ENCODE measurements around the gene IL12RB2. TPM values are rescaled to one million over a fixed set of nuclear protein-coding genes. Genes with fewer than 3 reads are reported as not detected.

Gene IL12RB2
- total RNA-seq, 1 donor from 2014 or later: 1.3 TPM

- Histone ChIP-seq H3K27me3 (ENCODE audit: low read depth) (no peaks in the 10 kb centered on the region), H3K4me1 (no peaks in the 10 kb centered on the region), H3K4me3 (no peak overlapping the region), H3K27ac (no peak overlapping the region), H3K9me3 (no peaks in the 10 kb centered on the region), H3K36me3 (no peaks in the 10 kb centered on the region)
- ATAC-seq: no peak
- no peak for DNase-seq
- TF ChIP-seq, protein P1, sequence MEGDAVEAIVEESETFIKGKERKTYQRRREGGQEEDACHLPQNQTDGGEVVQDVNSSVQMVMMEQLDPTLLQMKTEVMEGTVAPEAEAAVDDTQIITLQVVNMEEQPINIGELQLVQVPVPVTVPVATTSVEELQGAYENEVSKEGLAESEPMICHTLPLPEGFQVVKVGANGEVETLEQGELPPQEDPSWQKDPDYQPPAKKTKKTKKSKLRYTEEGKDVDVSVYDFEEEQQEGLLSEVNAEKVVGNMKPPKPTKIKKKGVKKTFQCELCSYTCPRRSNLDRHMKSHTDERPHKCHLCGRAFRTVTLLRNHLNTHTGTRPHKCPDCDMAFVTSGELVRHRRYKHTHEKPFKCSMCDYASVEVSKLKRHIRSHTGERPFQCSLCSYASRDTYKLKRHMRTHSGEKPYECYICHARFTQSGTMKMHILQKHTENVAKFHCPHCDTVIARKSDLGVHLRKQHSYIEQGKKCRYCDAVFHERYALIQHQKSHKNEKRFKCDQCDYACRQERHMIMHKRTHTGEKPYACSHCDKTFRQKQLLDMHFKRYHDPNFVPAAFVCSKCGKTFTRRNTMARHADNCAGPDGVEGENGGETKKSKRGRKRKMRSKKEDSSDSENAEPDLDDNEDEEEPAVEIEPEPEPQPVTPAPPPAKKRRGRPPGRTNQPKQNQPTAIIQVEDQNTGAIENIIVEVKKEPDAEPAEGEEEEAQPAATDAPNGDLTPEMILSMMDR (IDR thresholded peaks at IDR 0.05): no peak
- intact Hi-C loops (cut with DNase I): no loop called here
Observed at GRCh38 chr1:67299296-67299695, 8.4 kb upstream of the IL12RB2 start.

- DNase-seq (no peak), ATAC-seq (no peak)
- TF ChIP-seq, protein P1 (IDR thresholded peaks at IDR 0.05): no peak
- intact Hi-C loops (cut with DNase I): no loop called here
- no peaks in the 10 kb centered on the region for H3K4me1 ChIP-seq
- no peaks in the 10 kb centered on the region for H3K36me3 ChIP-seq
- H3K4me3 ChIP-seq: no peak overlapping the region
- no peaks in the 10 kb centered on the region for H3K9me3 ChIP-seq
- H3K27me3 ChIP-seq (ENCODE audit: low read depth): no peaks in the 10 kb centered on the region
- H3K27ac ChIP-seq: no peak overlapping the region
Observed at GRCh38 chr1:67300561-67300960, 7.1 kb upstream of the IL12RB2 start.

- Histone ChIP-seq H3K4me3 (no peak overlapping the region), H3K9me3 (no peaks in the 10 kb centered on the region), H3K27ac (no peak overlapping the region), H3K4me1 (peaks cover 14% of the 10 kb centered on the region), H3K27me3 (ENCODE audit: low read depth) (peaks cover 23% of the 10 kb centered on the region), H3K36me3 (no peaks in the 10 kb centered on the region)
- DNase-seq: no peak
- ATAC-seq: no peak
- TF ChIP-seq, protein P1 (IDR thresholded peaks at IDR 0.05): no peak
- intact Hi-C loops (cut with DNase I): no loop called here
Observed at GRCh38 chr1:67304023-67304422, 3.6 kb upstream of the IL12RB2 start.

GRCh38 chr1:67306547-67306946 lies 1.1 kb upstream of the IL12RB2 start:
- DNase-seq (no peak), ATAC-seq (no peak)
- Histone ChIP-seq H3K27me3 (ENCODE audit: low read depth) (peaks cover 23% of the 10 kb centered on the region), H3K27ac (no peak overlapping the region), H3K9me3 (no peaks in the 10 kb centered on the region), H3K36me3 (no peaks in the 10 kb centered on the region), H3K4me1 (peaks cover 14% of the 10 kb centered on the region), H3K4me3 (no peak overlapping the region)
- intact Hi-C loops (cut with DNase I): no loop called here
- TF ChIP-seq, protein P1 (IDR thresholded peaks at IDR 0.05): no peak

GRCh38 chr1:67308136-67308535 lies 463 bp downstream of the IL12RB2 start:
- intact Hi-C loops (cut with DNase I): no loop called here
- peak in 1 of 2 donors; percentile 27 for ATAC-seq

More at GRCh38 chr1:67308136-67308535, 463 bp downstream of the IL12RB2 start:
- Histone ChIP-seq H3K4me1 (peaks cover 14% of the 10 kb centered on the region), H3K4me3 (peak overlapping the region; percentile 53), H3K27me3 (ENCODE audit: low read depth) (peaks cover 23% of the 10 kb centered on the region), H3K36me3 (no peaks in the 10 kb centered on the region), H3K9me3 (no peaks in the 10 kb centered on the region), H3K27ac (no peak overlapping the region)
- TF ChIP-seq, protein P1 (IDR thresholded peaks at IDR 0.05): no peak
- no peak for DNase-seq
